Measurements from ENCODE around the gene SETBP1. TPM values are rescaled to one million over a fixed set of nuclear protein-coding genes. Genes with fewer than 3 reads are reported as not detected.

The SETBP1 gene
- total and polyA plus RNA-seq, 2 of the 8 experiments (the other 6 are each of a cell fraction or from before 2014, with no cell fraction given) = 2.0 to 6.5 TPM

GRCh38 chr18:44869533-44869932, 188.8 kb downstream of the SETBP1 start (continued):
- no peak for TF ChIP-seq CHD1 (IDR thresholded peaks at IDR 0.05; ENCODE audit: low read depth, low read length)
- TF ChIP-seq HDAC6 (IDR thresholded peaks at IDR 0.05; ENCODE audit: low read depth, low read length) = no peak
- no peak for TF ChIP-seq SIN3A (conservative IDR thresholded peaks at IDR 0.05 in 1 of 2, IDR thresholded peaks at IDR 0.05 in 1 of 2; ENCODE audit: low read depth in 1 of 2, low read length in 2 of 2)
- TF ChIP-seq EZH2 (IDR thresholded peaks at IDR 0.05; ENCODE audit: low read depth, low read length, severe bottlenecking) = no peak

Data from H1 (cell line).